ENCODE measurements around the gene RPS3. TPM values are rescaled to one million over a fixed set of nuclear protein-coding genes. Genes with fewer than 3 reads are reported as not detected.

The RPS3 gene
- total RNA-seq, 1 experiment from 2014 or later = 3,444 TPM

- Histone ChIP-seq H3K36me3 (no peaks in the 10 kb centered on the region), H3K4me3 (no peak overlapping the region), H3K27me3 (no peaks in the 10 kb centered on the region), H3K9me3 (no peaks in the 10 kb centered on the region)
- DNase-seq = no peak
These were observed 38.8 kb downstream of the RPS3 start for GRCh38 chr11:75437966-75438659.

GRCh38 chr11:75439026-75439425 is 39.7 kb downstream of the RPS3 start:
- H3K4me3 ChIP-seq = no peak overlapping the region
- no peak for DNase-seq
- no peaks in the 10 kb centered on the region for H3K27me3 ChIP-seq
- H3K36me3 ChIP-seq = no peaks in the 10 kb centered on the region
- H3K9me3 ChIP-seq = no peaks in the 10 kb centered on the region

- DNase-seq = no peak
- Histone ChIP-seq H3K4me3 (no peak overlapping the region), H3K27me3 (no peaks in the 10 kb centered on the region), H3K36me3 (no peaks in the 10 kb centered on the region), H3K9me3 (no peaks in the 10 kb centered on the region)
These were observed 40.3 kb downstream of the RPS3 start for GRCh38 chr11:75439495-75440120.

- no peaks in the 10 kb centered on the region for H3K27me3 ChIP-seq
- H3K9me3 ChIP-seq = no peaks in the 10 kb centered on the region
- DNase-seq = no peak
- no peak overlapping the region for H3K4me3 ChIP-seq
- H3K36me3 ChIP-seq = no peaks in the 10 kb centered on the region
These were observed 41.9 kb downstream of the RPS3 start for GRCh38 chr11:75440960-75441803.

GRCh38 chr11:75441804-75442132 is 42.5 kb downstream of the RPS3 start:
- H3K4me3 ChIP-seq = no peak overlapping the region
- no peaks in the 10 kb centered on the region for H3K9me3 ChIP-seq
- no peaks in the 10 kb centered on the region for H3K36me3 ChIP-seq
- no peaks in the 10 kb centered on the region for H3K27me3 ChIP-seq
- DNase-seq = no peak

GRCh38 chr11:75442161-75442885 is 43.0 kb downstream of the RPS3 start:
- H3K36me3 ChIP-seq = no peaks in the 10 kb centered on the region

GRCh38 chr11:75443043-75443442 is 43.7 kb downstream of the RPS3 start:
- H3K4me3 ChIP-seq = no peak overlapping the region
- no peaks in the 10 kb centered on the region for H3K27me3 ChIP-seq
- H3K9me3 ChIP-seq = no peaks in the 10 kb centered on the region
- no peak for DNase-seq
- H3K36me3 ChIP-seq = no peaks in the 10 kb centered on the region

More at GRCh38 chr11:75442161-75442885, 43.0 kb downstream of the RPS3 start:
- DNase-seq = no peak
- H3K4me3 ChIP-seq = no peak overlapping the region
- no peaks in the 10 kb centered on the region for H3K27me3 ChIP-seq
- no peaks in the 10 kb centered on the region for H3K9me3 ChIP-seq

GRCh38 chr11:75445315-75445953 is 46.1 kb downstream of the RPS3 start:
- Histone ChIP-seq H3K4me3 (no peak overlapping the region), H3K36me3 (no peaks in the 10 kb centered on the region), H3K27me3 (no peaks in the 10 kb centered on the region), H3K9me3 (no peaks in the 10 kb centered on the region)
- DNase-seq = peak; percentile 51

GRCh38 chr11:75447415-75447814 is 48.1 kb downstream of the RPS3 start:
- H3K9me3 ChIP-seq = no peaks in the 10 kb centered on the region
- no peak for DNase-seq
- no peaks in the 10 kb centered on the region for H3K27me3 ChIP-seq
- H3K36me3 ChIP-seq = no peaks in the 10 kb centered on the region
- no peak overlapping the region for H3K4me3 ChIP-seq

GRCh38 chr11:75449271-75449670 is 50.0 kb downstream of the RPS3 start:
- no peak for DNase-seq
- no peaks in the 10 kb centered on the region for H3K36me3 ChIP-seq
- H3K9me3 ChIP-seq = no peaks in the 10 kb centered on the region
- H3K4me3 ChIP-seq = no peak overlapping the region
- H3K27me3 ChIP-seq = no peaks in the 10 kb centered on the region

GRCh38 chr11:75449776-75450175 is 50.5 kb downstream of the RPS3 start:
- Histone ChIP-seq H3K27me3 (no peaks in the 10 kb centered on the region), H3K4me3 (no peak overlapping the region), H3K9me3 (no peaks in the 10 kb centered on the region), H3K36me3 (no peaks in the 10 kb centered on the region)
- DNase-seq = no peak

GRCh38 chr11:75450236-75450635 is 50.9 kb downstream of the RPS3 start:
- Histone ChIP-seq H3K36me3 (no peaks in the 10 kb centered on the region), H3K4me3 (no peak overlapping the region), H3K27me3 (no peaks in the 10 kb centered on the region), H3K9me3 (no peaks in the 10 kb centered on the region)
- DNase-seq = no peak

GRCh38 chr11:75450826-75451821 is 51.8 kb downstream of the RPS3 start:
- no peaks in the 10 kb centered on the region for H3K36me3 ChIP-seq
- no peak overlapping the region for H3K4me3 ChIP-seq
- no peaks in the 10 kb centered on the region for H3K9me3 ChIP-seq
- no peak for DNase-seq
- H3K27me3 ChIP-seq = no peaks in the 10 kb centered on the region

GRCh38 chr11:75453916-75454655 is 54.8 kb downstream of the RPS3 start:
- H3K27me3 ChIP-seq = no peaks in the 10 kb centered on the region
- no peaks in the 10 kb centered on the region for H3K36me3 ChIP-seq
- H3K9me3 ChIP-seq = no peaks in the 10 kb centered on the region
- H3K4me3 ChIP-seq = no peak overlapping the region
- DNase-seq = peak; percentile 84

- H3K36me3 ChIP-seq = no peaks in the 10 kb centered on the region
- DNase-seq = no peak
- H3K4me3 ChIP-seq = no peak overlapping the region
- no peaks in the 10 kb centered on the region for H3K27me3 ChIP-seq
- no peaks in the 10 kb centered on the region for H3K9me3 ChIP-seq
These were observed 55.7 kb downstream of the RPS3 start for GRCh38 chr11:75454987-75455386.

Measured in MG63 (cell line).